Panc1 (cell line): ENCODE measurements around the gene TEX261. TPM values are rescaled to one million over a fixed set of nuclear protein-coding genes. Genes with fewer than 3 reads are reported as not detected.

Experiments used
- ATAC-seq: fragments of 200-7000 bp; cut with Tn5 transposase; 2 replicates; pipeline ENCODE4 v1.9.1; 2020; ENCODE audit warnings: mild to moderate bottlenecking, moderate library complexity
- BruUV-seq: library from RNA; stranded (reverse); fragments of 400-500 nt; replicated peaks from 2 replicates; lab custom pipeline; 2021; lab: Mats Ljungman, UMichigan
- CTCF ChIA-PET: fragments of 300-600 bp; sonication (Branson Sonifier 250); formaldehyde crosslinking; loops from one replicate; lab custom pipeline; 2022; ENCODE audit warnings: antibody characterized with exemption; lab: Charles Lee
- POLR2A ChIA-PET: fragments of 300-600 bp; sonication (Branson Sonifier 250); formaldehyde crosslinking; loops from one replicate; lab custom pipeline; 2022; ENCODE audit warnings: antibody characterized with exemption; lab: Charles Lee
- DNase-seq: peaks from one replicate; pipeline ENCODE4 v3.0.0-alpha.2; 2010; ENCODE audit warnings: low read depth, low spot score
- H3K27ac ChIP-seq: 2 replicates; pipeline ENCODE4 v1.5.1; 2011; ENCODE audit warnings: mild to moderate bottlenecking, low read length, inconsistent platforms
- H3K27me3 ChIP-seq: fragments of 200-500 bp; sonication (Bioruptor generic); 2 replicates; pipeline ENCODE4 v1.6.0; 2014; ENCODE audit warnings: low read length, inconsistent platforms; ENCODE audit not compliant: control insufficient read depth, insufficient read depth
- H3K36me3 ChIP-seq: fragments of 200-500 bp; sonication (Bioruptor generic); 2 replicates; pipeline ENCODE4 v1.5.1; 2014; ENCODE audit warnings: inconsistent platforms, mild to moderate bottlenecking, low read length, moderate library complexity; ENCODE audit not compliant: control insufficient read depth, insufficient read depth
- H3K4me1 ChIP-seq: 2 replicates; pipeline ENCODE4 v1.5.1; 2011; ENCODE audit warnings: inconsistent platforms, mild to moderate bottlenecking, low read length, moderate library complexity; ENCODE audit not compliant: control insufficient read depth, insufficient read depth
- H3K4me3 ChIP-seq, 2 experiments: 2 replicates each; pipeline ENCODE4 v1.5.1; 2011 to 2012; ENCODE audit warnings: low read depth in 2 of 2, low read length in 2 of 2, mild to moderate bottlenecking in 2 of 2, inconsistent platforms in 1 of 2, moderate library complexity in 1 of 2
- H3K9me3 ChIP-seq: fragments of 200-500 bp; sonication (Bioruptor generic); 2 replicates; pipeline ENCODE4 v1.5.1; 2014; ENCODE audit warnings: low read depth, mild to moderate bottlenecking, inconsistent platforms, low read length, moderate library complexity; ENCODE audit not compliant: control insufficient read depth, insufficient read depth
- CTCF ChIP-seq: fragments of 450-650 bp; IDR thresholded peaks from 2 replicates; pipeline ENCODE4 v1.5.1; 2017; ENCODE audit warnings: mild to moderate bottlenecking
- POLR2AphosphoS5 ChIP-seq: IDR thresholded peaks from 2 replicates; pipeline ENCODE4 v1.6.1; 2012; ENCODE audit warnings: mild to moderate bottlenecking, low read depth, low read length, moderate library complexity
- REST ChIP-seq, 2 experiments: IDR thresholded peaks; 2 replicates each; pipeline ENCODE4 v1.6.1; 2011 to 2012; ENCODE audit warnings: low read depth in 2 of 2, control low read depth in 1 of 2, low read length in 1 of 2, mild to moderate bottlenecking in 1 of 2, moderate library complexity in 1 of 2; ENCODE audit not compliant: insufficient read depth in 1 of 2
- SIN3A ChIP-seq: IDR thresholded peaks from 2 replicates; pipeline ENCODE4 v1.6.1; 2012; ENCODE audit warnings: low read depth, mild to moderate bottlenecking, low read length, moderate library complexity, borderline replicate concordance; ENCODE audit not compliant: insufficient read depth
- TCF7L2 ChIP-seq: IDR thresholded peaks from 2 replicates; pipeline ENCODE4 v1.6.1; 2011; ENCODE audit warnings: mild to moderate bottlenecking, low read depth, low read length, inconsistent platforms
- in situ Hi-C: cut with HindIII; loops from 2 replicates; pipeline ENCODE4 v1.10.0; 2016; ENCODE audit warnings: low sequenced_read_pairs, low pct_unique_long_range_greater_than_20kb
- intact Hi-C: fragments of 100-400 bp; cut with micrococcal nuclease; formaldehyde crosslinking; loops from one replicate; pipeline ENCODE4 v1.10.0; 2022; ENCODE audit not compliant: unreplicated experiment
- total RNA-seq: library from RNA; stranded (reverse); gene quantifications from one replicate; pipeline ENCODE4 v1.2.1, GENCODE V29; 2021; ENCODE audit not compliant: unreplicated experiment

The TEX261 gene
- total RNA-seq, 1 experiment from 2014 or later: 64.9 TPM

- H3K9me3 ChIP-seq: no peaks in the 10 kb centered on the region
- H3K27ac ChIP-seq: no peak overlapping the region
- intact Hi-C loops (no loop called here), in situ Hi-C loops (no loop called here)
- H3K4me1 ChIP-seq: peaks cover 7% of the 10 kb centered on the region
- no peaks in the 10 kb centered on the region for H3K27me3 ChIP-seq
- ATAC-seq (no peak), DNase-seq (no peak)
- peaks cover 2% of the 10 kb centered on the region; the same call in 1 of the 2 replicates for H3K36me3 ChIP-seq
- no peak overlapping the region for H3K4me3 ChIP-seq
- BruUV-seq: no TSS peak
- CTCF ChIA-PET: no interaction called here
- TF ChIP-seq SIN3A (no peak), TCF7L2 (no peak), POLR2AphosphoS5 (no peak), REST (IDR thresholded peaks at IDR 0.05; ENCODE audit: insufficient read depth in 1 of 2, low read depth in 2 of 2, low read length in 1 of 2) (no peak)
- POLR2A ChIA-PET: no interaction called here
These were observed 4.5 kb downstream of the TEX261 start for GRCh38 chr2:70990216-70990615.

- no peak overlapping the region for H3K27ac ChIP-seq
- intact Hi-C loops (no loop called here), in situ Hi-C loops (no loop called here)
- ChIA-PET CTCF (no interaction called here), POLR2A (no interaction called here)
- H3K4me1 ChIP-seq: peaks cover 7% of the 10 kb centered on the region
- no peak overlapping the region for H3K4me3 ChIP-seq
- ATAC-seq (no peak), DNase-seq (no peak)
- H3K9me3 ChIP-seq: no peaks in the 10 kb centered on the region
- H3K36me3 ChIP-seq: peaks cover 2% of the 10 kb centered on the region; the same call in 1 of the 2 replicates
- no TSS peak for BruUV-seq
- H3K27me3 ChIP-seq: no peaks in the 10 kb centered on the region
- TF ChIP-seq POLR2AphosphoS5 (no peak), CTCF (no peak), SIN3A (no peak), REST (IDR thresholded peaks at IDR 0.05; ENCODE audit: insufficient read depth in 1 of 2, low read depth in 2 of 2, low read length in 1 of 2) (no peak), TCF7L2 (no peak)
These were observed 5.7 kb downstream of the TEX261 start for GRCh38 chr2:70988726-70989648.
